CD4-positive, alpha-beta T cell treated with Interleukin-4 for 4 hours (primary cell): ENCODE measurements around the gene ZNHIT2.
A peak's percentile ranks its signal among the peaks of the same experiment; 100 is the strongest.

ENCODE experiments used
- DNase-seq: peaks from one replicate; pipeline ENCODE4 v3.0.0-alpha.2; 2020

ZNHIT2 gene

GRCh38 chr11:65134240-65134951, 16.9 kb upstream of the ZNHIT2 start, which contains the start of gene SYVN1:
SYVN1 (minus strand) TSS chr11:65134519; CDS start chr11:65133601, 918 bp downstream.
- peak; percentile 90 for DNase-seq

- no peak for DNase-seq
Measured at GRCh38 chr11:65133724-65134123, 16.2 kb upstream of the ZNHIT2 start.

DNA sequence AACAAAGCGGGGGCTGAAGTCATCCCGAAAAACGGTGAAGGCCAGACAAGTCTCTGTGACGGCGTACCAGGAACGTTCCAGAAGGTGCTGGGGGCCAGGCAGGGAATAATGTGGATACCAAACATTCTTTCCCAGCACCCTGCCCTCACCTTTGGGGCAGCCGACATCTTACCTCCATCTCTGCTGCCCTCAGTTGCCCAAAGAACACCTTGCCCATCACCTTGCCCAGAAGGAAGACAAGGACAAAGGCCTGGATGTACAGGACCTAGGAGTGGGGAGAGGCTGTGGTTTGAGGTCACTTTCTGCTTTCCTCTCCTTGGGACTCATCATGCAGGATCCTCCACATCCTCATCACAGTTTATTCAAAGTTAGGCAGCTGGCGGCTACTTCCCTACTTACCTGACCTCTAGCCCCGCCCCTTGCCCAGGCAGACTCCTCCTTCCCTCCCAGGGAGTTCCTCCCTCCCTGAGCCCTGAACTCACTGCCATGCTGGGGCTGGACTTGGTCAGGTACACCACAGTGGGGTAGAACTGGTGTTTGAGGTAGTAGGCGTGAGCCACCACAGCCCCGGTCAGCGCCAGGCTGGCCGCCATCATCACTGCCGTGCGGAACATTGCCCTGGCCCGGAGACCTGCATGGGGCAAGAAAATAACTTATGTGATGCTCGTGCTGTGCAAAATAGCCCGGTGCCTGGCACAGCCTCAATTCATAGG, 15.6 kb upstream of the ZNHIT2 start:
- DNase-seq: peak; percentile 28

GRCh38 chr11:65132238-65132987, 14.9 kb upstream of the ZNHIT2 start:
- DNase-seq: no peak

- no peak for DNase-seq
Measured at GRCh38 chr11:65131895-65132237, 14.4 kb upstream of the ZNHIT2 start.

GRCh38 chr11:65131417-65131776, 13.9 kb upstream of the ZNHIT2 start:
- DNase-seq: no peak

GRCh38 chr11:65130631-65131416, 13.3 kb upstream of the ZNHIT2 start:
- DNase-seq: no peak

GRCh38 chr11:65129649-65130441, 12.3 kb upstream of the ZNHIT2 start:
- no peak for DNase-seq

- DNase-seq: no peak
Measured at GRCh38 chr11:65128182-65129145, 11.0 kb upstream of the ZNHIT2 start.

DNA sequence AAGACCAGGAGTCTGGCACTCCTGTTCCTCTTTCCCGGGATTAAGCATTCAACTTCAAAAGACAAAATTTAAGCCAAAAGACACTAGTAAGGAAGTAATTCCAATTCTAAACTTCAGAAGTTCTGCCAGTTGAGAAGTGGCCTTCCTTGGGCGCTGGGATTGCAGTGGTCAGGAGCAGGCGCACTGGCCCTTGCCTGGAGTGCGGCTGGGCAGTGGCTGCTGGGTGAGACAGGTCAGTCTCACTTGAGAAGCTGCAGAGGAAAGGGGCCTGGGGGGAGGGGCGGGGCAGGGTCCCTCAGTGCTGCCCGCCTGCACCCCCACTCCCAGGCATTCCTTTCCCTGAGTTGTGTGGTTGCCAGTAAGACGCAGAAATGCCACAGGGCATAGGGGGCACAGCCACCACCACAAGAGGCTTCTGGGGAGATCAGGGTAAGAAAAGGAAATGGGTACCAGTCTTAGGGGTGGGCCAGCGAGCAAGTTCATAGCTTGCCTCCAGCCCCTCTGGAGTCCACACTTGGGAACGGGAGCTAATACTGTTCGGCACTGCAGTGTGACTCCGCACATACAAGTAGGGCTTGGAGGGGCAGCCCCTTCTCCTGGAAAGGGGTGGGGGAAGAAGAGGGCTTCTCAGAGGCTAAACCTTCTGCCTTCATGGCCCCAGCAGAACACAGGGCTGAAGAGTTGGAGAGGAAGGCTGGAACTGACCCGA, 10.1 kb upstream of the ZNHIT2 start:
- no peak for DNase-seq

- DNase-seq: no peak
Measured at GRCh38 chr11:65126624-65127274, 9.2 kb upstream of the ZNHIT2 start.

- DNase-seq: no peak
Measured at GRCh38 chr11:65125197-65126056, 7.9 kb upstream of the ZNHIT2 start.

- DNase-seq: no peak
Measured at GRCh38 chr11:65124480-65125196, 7.1 kb upstream of the ZNHIT2 start.

DNA sequence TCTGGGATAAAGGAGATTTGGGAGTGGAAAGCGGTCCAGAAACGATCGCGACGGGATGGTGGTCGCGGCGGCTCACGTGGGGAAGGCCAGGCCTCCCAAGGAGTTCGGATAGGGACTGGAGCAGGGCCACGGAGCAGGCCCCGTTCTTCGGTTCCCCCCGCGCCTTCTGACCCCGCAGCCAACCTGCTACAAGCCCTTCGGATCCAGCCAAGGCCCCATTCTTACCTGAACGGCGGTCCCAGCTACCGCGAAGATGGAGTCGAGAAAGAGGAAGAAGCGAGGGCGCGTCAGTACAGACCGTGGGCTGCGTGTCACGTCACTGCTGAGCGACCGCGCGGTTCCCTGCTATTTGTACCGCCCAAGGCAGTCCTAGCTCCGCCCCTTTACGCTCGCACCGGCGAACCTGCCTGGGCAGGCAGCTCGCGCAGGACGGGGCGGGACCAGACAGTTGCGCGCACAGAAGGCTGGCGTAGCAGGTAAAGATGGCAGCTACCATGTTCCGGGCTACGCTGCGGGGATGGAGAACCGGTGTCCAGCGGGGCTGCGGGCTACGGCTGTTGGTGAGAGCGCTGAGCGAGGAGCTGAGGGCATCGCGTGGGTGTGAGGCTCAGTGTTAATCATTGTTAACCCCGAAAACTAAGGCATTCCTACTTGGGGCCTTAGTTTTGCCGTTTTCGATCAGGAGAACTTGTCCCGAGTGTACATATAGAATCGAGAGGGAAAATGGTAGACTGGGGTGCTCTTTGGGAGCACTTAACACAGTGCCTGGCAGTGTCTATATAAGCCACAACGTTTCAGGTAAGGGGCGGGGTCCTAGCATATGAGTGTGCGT, 4.6 kb upstream of the ZNHIT2 start, which contains the start of the genes FAU and MRPL49:
Gene FAU (minus strand): TSS at position 270 of the 832 bp plus-strand sequence. CDS start 321 bp downstream, outside the sequence.
Gene MRPL49 (plus strand): TSS at position 457 of the 832 bp plus-strand sequence. CDS start 26 bp downstream, at position 483.
- DNase-seq: peak; percentile 98

DNA sequence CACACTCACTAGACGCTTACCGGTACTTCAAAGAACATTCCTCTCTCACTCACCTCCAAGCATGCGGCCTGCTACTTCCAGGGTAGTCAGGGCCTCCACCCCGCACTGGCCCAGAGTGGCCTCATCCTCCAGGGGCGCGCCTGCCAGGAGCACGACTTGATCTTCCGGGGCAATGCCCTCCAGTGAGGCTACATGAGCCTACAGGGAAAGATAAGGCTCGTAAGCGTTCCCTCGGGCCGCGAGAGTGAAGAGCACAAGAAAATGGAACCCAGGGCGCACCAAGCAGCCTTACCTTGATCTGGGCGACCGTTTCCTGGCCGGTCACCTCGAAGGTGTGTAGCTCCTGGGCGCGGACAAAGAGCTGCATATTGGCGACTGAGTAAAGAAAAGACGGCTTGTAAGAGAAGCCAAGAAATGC, 4.0 kb upstream of the ZNHIT2 start:
- peak; percentile 27 for DNase-seq

- no peak for DNase-seq
Measured at GRCh38 chr11:65120831-65121230, 3.3 kb upstream of the ZNHIT2 start.

DNA sequence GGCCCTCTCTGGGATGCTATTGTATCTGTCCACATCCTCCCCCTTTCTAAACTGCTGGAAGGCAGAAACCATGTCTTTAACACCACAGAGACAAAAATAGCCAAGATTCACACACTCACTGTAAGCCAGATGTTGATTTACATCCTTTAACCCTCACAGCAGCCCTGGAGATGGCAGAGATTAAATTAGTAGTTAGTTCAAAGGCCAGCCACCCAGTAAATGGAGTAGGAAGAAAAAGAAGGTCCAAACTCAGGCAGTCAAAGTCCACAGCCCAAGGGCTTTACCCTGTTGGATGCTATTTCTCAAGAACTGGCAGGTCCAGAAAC, 2.1 kb upstream of the ZNHIT2 start:
- DNase-seq: no peak
